Chondrocyte (in vitro differentiated cells): ENCODE data around the gene SCARF1. TPM values are rescaled to one million over a fixed set of nuclear protein-coding genes. Genes with fewer than 3 reads are reported as not detected.
A peak's percentile ranks its signal among the peaks of the same experiment; 100 is the strongest.

Source experiments
- DNase-seq: peaks from one replicate; pipeline ENCODE4 v3.0.0; 2021; ENCODE audit warnings: mixed read lengths, low spot score
- H3K27ac Mint-ChIP-seq: one replicate; pipeline ENCODE4 v1.8.0; 2021; ENCODE audit warnings: mild to moderate bottlenecking, moderate library complexity, mixed read lengths; ENCODE audit not compliant: unreplicated experiment
- H3K27me3 Mint-ChIP-seq: 2 replicates; pipeline ENCODE4 v1.8.0; 2021; ENCODE audit warnings: low read depth, mixed read lengths
- H3K36me3 Mint-ChIP-seq: 2 replicates; pipeline ENCODE4 v1.8.0; 2021; ENCODE audit warnings: low read depth, mixed read lengths
- H3K4me1 Mint-ChIP-seq: 2 replicates; pipeline ENCODE4 v1.8.0; 2021; ENCODE audit warnings: low read depth, mild to moderate bottlenecking, mixed read lengths
- H3K4me3 Mint-ChIP-seq: one replicate; pipeline ENCODE4 v1.8.0; 2021; ENCODE audit warnings: mild to moderate bottlenecking, moderate library complexity, mixed read lengths; ENCODE audit not compliant: unreplicated experiment
- H3K9me3 Mint-ChIP-seq: 2 replicates; pipeline ENCODE4 v1.8.0; 2021; ENCODE audit warnings: low read depth, mixed read lengths
- total RNA-seq: library from RNA; stranded (reverse); gene quantifications from 3 replicates; pipeline ENCODE4 v1.2.1, GENCODE V29; 2021
- TF ChIP-seq, protein P1 (sequence below): fragments of 200-600 bp; sonication (generic); IDR thresholded peaks from 2 replicates; pipeline ENCODE4 v1.5.0; 2021; ENCODE audit warnings: antibody characterized with exemption, mild to moderate bottlenecking, moderate library complexity

SCARF1 gene
- total RNA-seq, 1 donor from 2014 or later = 0.42 TPM

DNA sequence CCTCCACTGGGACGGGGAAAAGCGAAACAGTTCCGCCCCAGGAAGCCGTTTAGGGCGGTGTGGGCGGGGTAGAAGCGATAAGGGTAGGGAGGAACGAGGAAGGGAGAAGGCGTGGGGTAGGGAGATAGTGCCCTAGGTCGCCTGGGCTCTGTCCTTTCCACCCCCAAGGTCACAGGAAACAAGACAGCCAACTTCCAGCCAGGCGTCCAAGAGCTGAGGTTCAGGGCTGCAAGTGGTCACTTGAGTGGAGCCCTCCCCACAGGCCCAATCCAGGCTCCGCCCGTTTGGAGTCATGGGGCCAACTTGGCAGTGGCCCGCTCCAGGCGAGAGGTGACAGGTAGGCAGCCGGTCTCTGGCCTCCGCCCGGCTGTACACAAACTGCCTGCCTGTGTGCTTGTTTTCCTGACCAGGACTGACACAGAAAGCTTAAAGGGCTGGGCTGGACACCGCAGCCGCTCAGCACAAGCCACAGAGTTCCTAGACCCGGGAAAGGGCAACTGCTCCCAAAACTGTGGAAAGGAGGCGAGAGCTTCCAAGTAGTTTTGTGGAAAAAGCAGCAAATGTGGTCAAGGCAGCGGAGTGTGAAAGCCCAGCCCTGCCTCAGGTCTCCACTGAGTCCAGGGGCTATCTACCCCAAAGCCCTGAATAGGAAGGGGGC, 4.4 kb upstream of the SCARF1 start, which contains the start of gene RILP:
TSS of gene RILP (minus strand) at position 23 of the 658 bp plus-strand sequence. CDS start 62 bp downstream, outside the sequence.
- TF ChIP-seq, protein P1, sequence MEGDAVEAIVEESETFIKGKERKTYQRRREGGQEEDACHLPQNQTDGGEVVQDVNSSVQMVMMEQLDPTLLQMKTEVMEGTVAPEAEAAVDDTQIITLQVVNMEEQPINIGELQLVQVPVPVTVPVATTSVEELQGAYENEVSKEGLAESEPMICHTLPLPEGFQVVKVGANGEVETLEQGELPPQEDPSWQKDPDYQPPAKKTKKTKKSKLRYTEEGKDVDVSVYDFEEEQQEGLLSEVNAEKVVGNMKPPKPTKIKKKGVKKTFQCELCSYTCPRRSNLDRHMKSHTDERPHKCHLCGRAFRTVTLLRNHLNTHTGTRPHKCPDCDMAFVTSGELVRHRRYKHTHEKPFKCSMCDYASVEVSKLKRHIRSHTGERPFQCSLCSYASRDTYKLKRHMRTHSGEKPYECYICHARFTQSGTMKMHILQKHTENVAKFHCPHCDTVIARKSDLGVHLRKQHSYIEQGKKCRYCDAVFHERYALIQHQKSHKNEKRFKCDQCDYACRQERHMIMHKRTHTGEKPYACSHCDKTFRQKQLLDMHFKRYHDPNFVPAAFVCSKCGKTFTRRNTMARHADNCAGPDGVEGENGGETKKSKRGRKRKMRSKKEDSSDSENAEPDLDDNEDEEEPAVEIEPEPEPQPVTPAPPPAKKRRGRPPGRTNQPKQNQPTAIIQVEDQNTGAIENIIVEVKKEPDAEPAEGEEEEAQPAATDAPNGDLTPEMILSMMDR = no peak
- H3K27ac Mint-ChIP-seq = peak within 1 kb of the TSS; percentile 79
- H3K4me1 Mint-ChIP-seq = peaks cover 9% of the 10 kb centered on the region
- no peaks in the 10 kb centered on the region for H3K9me3 Mint-ChIP-seq
- no peak for DNase-seq
- peak within 1 kb of the TSS; percentile 64 for H3K4me3 Mint-ChIP-seq
- H3K27me3 Mint-ChIP-seq = no peaks in the 10 kb centered on the region
- H3K36me3 Mint-ChIP-seq = peaks cover 28% of the 10 kb centered on the region

DNA sequence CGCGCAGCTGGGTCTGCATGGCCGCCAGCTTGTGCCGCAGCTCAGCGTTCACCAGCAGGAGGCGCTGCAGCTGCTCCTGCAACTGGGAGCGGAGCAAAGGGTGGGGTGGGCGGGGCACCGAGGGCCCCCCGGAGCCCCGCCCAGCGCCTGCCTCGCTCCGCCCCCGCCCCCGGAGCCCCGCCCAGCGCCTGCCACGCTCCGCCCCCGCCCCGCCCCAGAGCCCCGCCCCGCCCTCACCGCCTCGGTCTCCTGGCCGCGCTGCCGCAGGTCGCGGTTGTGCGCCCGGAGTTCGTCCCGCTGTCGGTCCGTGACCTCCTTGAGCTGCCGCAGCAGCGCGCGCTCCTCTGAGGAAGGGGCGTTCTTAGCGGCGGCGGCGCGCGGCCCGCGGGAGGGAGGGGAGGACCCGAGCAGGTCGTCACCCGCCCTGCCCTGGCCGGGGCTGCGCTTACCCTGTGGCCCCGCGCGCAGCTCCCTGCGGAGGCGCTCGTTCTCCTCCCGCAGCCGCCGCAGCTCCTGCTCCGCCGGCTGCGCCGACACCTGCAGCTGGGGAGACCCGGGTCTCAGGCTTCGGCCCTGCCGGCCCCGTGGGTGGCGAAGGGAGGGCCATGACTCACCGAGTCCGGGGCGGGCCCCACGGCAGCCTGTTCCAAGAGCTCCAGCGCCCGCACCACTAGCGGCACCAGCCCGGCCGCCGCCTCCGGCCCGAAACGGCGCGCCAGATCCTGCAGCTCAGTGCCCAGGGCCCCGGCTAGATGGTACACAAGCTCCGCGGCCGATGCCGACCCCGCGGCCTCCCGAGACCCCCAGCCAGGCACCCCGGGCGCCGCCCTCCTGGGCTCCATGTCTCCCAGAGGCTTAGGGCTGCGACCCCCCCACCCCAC, 3.7 kb upstream of the SCARF1 start:
- H3K36me3 Mint-ChIP-seq = peaks cover 24% of the 10 kb centered on the region
- TF ChIP-seq, protein P1 = peak; percentile 89
- H3K27me3 Mint-ChIP-seq = no peaks in the 10 kb centered on the region
- DNase-seq = no peak
- no peaks in the 10 kb centered on the region for H3K9me3 Mint-ChIP-seq
- H3K4me1 Mint-ChIP-seq = peaks cover 13% of the 10 kb centered on the region
- H3K4me3 Mint-ChIP-seq = peak overlapping the region; percentile 64
- H3K27ac Mint-ChIP-seq = peak overlapping the region; percentile 12

DNA sequence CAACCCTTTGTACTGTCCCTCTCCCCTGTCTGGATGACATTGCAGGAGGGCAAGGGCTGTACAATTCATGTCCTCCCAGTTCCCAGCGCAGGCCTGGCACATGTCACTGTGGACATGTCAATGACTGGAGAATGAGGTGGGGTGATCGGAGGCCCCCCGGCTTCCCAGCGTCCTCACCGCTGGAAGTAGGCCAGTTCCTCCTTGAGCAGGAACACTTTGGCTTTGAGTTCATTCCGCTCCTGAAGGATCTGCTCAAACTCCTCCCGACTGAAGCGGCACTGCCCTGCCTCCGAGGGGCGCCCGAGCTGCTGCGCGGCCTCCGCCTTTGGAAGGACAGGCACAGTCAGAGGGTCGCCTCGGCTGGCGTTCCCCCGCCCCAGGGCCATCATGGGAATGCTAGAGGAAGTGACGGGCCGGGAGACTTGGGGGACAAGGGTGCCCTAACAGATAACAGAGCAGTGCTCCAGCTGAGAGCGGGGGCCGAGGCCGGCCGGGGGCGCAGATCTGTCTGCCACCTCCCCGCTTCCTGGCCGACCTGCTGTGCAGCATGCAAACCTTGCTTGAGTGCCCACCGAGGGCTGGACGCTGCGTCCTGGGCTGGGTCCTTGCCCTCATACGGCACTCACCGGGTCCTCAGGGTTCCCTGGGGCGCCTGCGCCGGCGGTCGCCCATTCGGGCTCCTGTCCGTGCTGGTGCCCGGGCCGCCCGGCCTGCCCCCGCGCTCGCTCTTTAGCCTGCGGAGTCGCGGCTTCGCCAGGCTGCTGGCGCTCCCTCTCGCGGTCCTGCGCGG, 2.8 kb upstream of the SCARF1 start:
- Mint-ChIP-seq H3K9me3 (no peaks in the 10 kb centered on the region), H3K27me3 (peaks cover 2% of the 10 kb centered on the region), H3K4me1 (peaks cover 17% of the 10 kb centered on the region), H3K36me3 (peaks cover 16% of the 10 kb centered on the region), H3K4me3 (peak overlapping the region; percentile 31), H3K27ac (no peak overlapping the region)
- DNase-seq = no peak
- TF ChIP-seq, protein P1 = no peak

DNA sequence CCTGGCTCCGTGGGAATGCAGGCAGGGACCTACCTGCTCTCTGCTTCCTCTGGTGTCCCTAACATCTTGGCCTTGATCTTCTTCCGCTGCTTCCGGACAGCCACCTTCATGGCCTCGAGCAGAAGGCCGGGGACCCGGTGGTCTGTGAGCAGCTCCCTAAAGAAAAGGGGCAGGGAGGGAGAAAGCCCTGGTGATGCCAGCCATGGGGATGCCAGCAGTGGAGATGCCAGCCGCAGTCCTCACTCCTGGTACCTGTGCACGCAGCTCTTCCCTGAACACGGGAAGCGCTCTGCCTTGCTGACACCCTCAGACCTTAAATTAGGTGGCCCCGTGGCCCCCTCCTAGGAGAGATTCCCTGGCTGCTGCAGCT, 2.3 kb upstream of the SCARF1 start:
- no peak for DNase-seq
- Mint-ChIP-seq H3K4me1 (peaks cover 17% of the 10 kb centered on the region), H3K27me3 (peaks cover 2% of the 10 kb centered on the region), H3K27ac (no peak overlapping the region), H3K36me3 (peaks cover 11% of the 10 kb centered on the region), H3K4me3 (no peak overlapping the region), H3K9me3 (no peaks in the 10 kb centered on the region)
- TF ChIP-seq, protein P1 = no peak
